ENCODE data around the gene SPACDR.

DNA sequence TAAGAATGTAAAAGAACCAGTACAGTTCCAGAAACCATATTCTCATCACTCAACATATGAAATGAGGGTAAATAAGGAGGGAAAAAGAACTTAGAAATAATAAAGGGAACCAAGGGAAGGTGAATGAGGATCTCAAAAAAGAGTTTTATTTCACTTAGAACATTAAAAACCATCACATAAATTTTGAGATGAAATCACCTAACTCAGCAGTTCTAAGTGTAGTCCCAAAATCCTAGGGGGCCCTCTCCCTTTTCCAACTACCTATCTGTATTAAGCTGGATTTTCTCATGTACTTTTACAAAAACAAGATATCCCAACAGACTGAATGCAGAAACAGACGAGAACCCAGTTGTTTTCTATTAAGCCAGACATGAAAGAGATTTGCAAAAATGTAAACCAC lies 38.7 kb downstream of the SPACDR start:
- TF ChIP-seq, protein P1, sequence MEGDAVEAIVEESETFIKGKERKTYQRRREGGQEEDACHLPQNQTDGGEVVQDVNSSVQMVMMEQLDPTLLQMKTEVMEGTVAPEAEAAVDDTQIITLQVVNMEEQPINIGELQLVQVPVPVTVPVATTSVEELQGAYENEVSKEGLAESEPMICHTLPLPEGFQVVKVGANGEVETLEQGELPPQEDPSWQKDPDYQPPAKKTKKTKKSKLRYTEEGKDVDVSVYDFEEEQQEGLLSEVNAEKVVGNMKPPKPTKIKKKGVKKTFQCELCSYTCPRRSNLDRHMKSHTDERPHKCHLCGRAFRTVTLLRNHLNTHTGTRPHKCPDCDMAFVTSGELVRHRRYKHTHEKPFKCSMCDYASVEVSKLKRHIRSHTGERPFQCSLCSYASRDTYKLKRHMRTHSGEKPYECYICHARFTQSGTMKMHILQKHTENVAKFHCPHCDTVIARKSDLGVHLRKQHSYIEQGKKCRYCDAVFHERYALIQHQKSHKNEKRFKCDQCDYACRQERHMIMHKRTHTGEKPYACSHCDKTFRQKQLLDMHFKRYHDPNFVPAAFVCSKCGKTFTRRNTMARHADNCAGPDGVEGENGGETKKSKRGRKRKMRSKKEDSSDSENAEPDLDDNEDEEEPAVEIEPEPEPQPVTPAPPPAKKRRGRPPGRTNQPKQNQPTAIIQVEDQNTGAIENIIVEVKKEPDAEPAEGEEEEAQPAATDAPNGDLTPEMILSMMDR (IDR thresholded peaks at IDR 0.05): no peak
- no peak for TF ChIP-seq POLR2A (IDR thresholded peaks at IDR 0.05)
